Skin epidermis (tissue), 12 donors: Measurements from ENCODE around the gene CFAP251.
"Not testable (repeated sequence)": the region's sequence is repeated elsewhere in the genome, so short reads cannot be mapped to it uniquely, and the experiment has no call there.

Experiments used
- H3K27ac ChIP-seq, 21 experiments: fragments of 200-600 bp; sonication (generic) in 11 of 21; one replicate each; pipeline ENCODE4 v1.5.0; 2020; ENCODE audit warnings: mild to moderate bottlenecking in 3 of 21, inconsistent platforms in 2 of 21, moderate library complexity in 2 of 21
- H3K4me3 ChIP-seq, 7 experiments: fragments of 200-600 bp; sonication (generic) in 2 of 7; one replicate each; pipeline ENCODE4 v1.5.0; 2020; ENCODE audit warnings: inconsistent platforms in 2 of 7, mild to moderate bottlenecking in 2 of 7, moderate library complexity in 1 of 7

Gene CFAP251

GRCh38 chr12:121898287-121898686, 20.1 kb upstream of the CFAP251 start:
- no peak overlapping the region for H3K27ac ChIP-seq

GRCh38 chr12:121899590-121899989, 18.8 kb upstream of the CFAP251 start:
- H3K4me3 ChIP-seq: no peak overlapping the region
- no peak overlapping the region for H3K27ac ChIP-seq

More at GRCh38 chr12:121898287-121898686, 20.1 kb upstream of the CFAP251 start:
- H3K4me3 ChIP-seq: no peak overlapping the region

- Histone ChIP-seq H3K4me3 (no peak overlapping the region), H3K27ac (no peak overlapping the region)
These were observed 15.2 kb upstream of the CFAP251 start for GRCh38 chr12:121903202-121903601.

GRCh38 chr12:121905746-121906145, 12.6 kb upstream of the CFAP251 start:
- Histone ChIP-seq H3K4me3 (no peak overlapping the region), H3K27ac (no peak overlapping the region)

- H3K27ac ChIP-seq: no peak overlapping the region
- H3K4me3 ChIP-seq: no peak overlapping the region
These were observed 9.7 kb upstream of the CFAP251 start for GRCh38 chr12:121908702-121909101.

- Histone ChIP-seq H3K4me3 (no peak overlapping the region), H3K27ac (peak overlapping the region in 2 of 21 experiments; percentile 33 to 51)
These were observed 6.4 kb upstream of the CFAP251 start for GRCh38 chr12:121911824-121912585.

GRCh38 chr12:121915841-121916321, 2.5 kb upstream of the CFAP251 start:
- no peak overlapping the region for H3K4me3 ChIP-seq
- H3K27ac ChIP-seq: peak overlapping the region in 1 of 21 experiments; percentile 28

GRCh38 chr12:121916719-121917118, 1.7 kb upstream of the CFAP251 start:
- peak overlapping the region in 1 of 21 experiments; percentile 21 for H3K27ac ChIP-seq
- no peak overlapping the region for H3K4me3 ChIP-seq

GRCh38 chr12:121918679-121919038, 267 bp downstream of the CFAP251 start:
- Histone ChIP-seq H3K4me3 (peak overlapping the region; percentile 21 to 34 (median 29)), H3K27ac (peak overlapping the region in 15 of 21 experiments; percentile 8 to 87 (median 49))

GRCh38 chr12:121921066-121921465, 2.7 kb downstream of the CFAP251 start:
- no peak overlapping the region for H3K4me3 ChIP-seq
- no peak overlapping the region for H3K27ac ChIP-seq

- peak overlapping the region in 1 of 7 experiments; percentile 3 for H3K4me3 ChIP-seq
- peak overlapping the region in 18 of 21 experiments; percentile 14 to 86 (median 69) for H3K27ac ChIP-seq
These were observed 6.9 kb downstream of the CFAP251 start for GRCh38 chr12:121925358-121925695.

- Histone ChIP-seq H3K4me3 (no peak overlapping the region), H3K27ac (peak overlapping the region in 1 of 21 experiments; percentile 13)
These were observed 8.7 kb downstream of the CFAP251 start for GRCh38 chr12:121926874-121927706.

GRCh38 chr12:121927813-121928212, 9.4 kb downstream of the CFAP251 start:
- H3K4me3 ChIP-seq: no peak overlapping the region
- no peak overlapping the region for H3K27ac ChIP-seq

GRCh38 chr12:121929545-121929944, 11.2 kb downstream of the CFAP251 start:
- H3K4me3 ChIP-seq, H3K27ac ChIP-seq: not testable (repeated sequence)

GRCh38 chr12:121930862-121931261, 12.5 kb downstream of the CFAP251 start:
- Histone ChIP-seq H3K4me3 (no peak overlapping the region), H3K27ac (peak overlapping the region in 2 of 21 experiments; percentile 46 to 55)

- Histone ChIP-seq H3K27ac (no peak overlapping the region), H3K4me3 (no peak overlapping the region)
These were observed 13.8 kb downstream of the CFAP251 start for GRCh38 chr12:121932176-121932536.

GRCh38 chr12:121932914-121933521, 14.6 kb downstream of the CFAP251 start:
- Histone ChIP-seq H3K4me3 (no peak overlapping the region), H3K27ac (no peak overlapping the region)

- H3K27ac ChIP-seq: no peak overlapping the region
These were observed 15.3 kb downstream of the CFAP251 start for GRCh38 chr12:121933522-121934308.

GRCh38 chr12:121934309-121934664, 15.9 kb downstream of the CFAP251 start:
- no peak overlapping the region for H3K4me3 ChIP-seq
- H3K27ac ChIP-seq: no peak overlapping the region

More at GRCh38 chr12:121933522-121934308, 15.3 kb downstream of the CFAP251 start:
- no peak overlapping the region for H3K4me3 ChIP-seq

GRCh38 chr12:121937654-121938053, 19.3 kb downstream of the CFAP251 start:
- H3K4me3 ChIP-seq: no peak overlapping the region
- H3K27ac ChIP-seq: no peak overlapping the region
